KBM-7 (cell line): ENCODE measurements around the gene COL1A2.

ENCODE experiments used
- DNase-seq: peaks from one replicate; pipeline ENCODE4 v3.0.0-alpha.2; 2015
- in situ Hi-C: fragments of 300-500 bp; cut with MboI; formaldehyde crosslinking; loops from 2 replicates; pipeline ENCODE4 v1.14.3; 2020; ENCODE audit warnings: low sequenced_read_pairs, low pct_unique_long_range_greater_than_20kb, mixed read lengths

Gene COL1A2

GRCh38 chr7:94394437-94395140, at the start of gene COL1A2:
TSS of gene COL1A2 (plus strand) at chr7:94394895. CDS start at chr7:94395032, 137 bp downstream.
- DNase-seq: no peak
- in situ Hi-C loops: no loop called here

- no peak for DNase-seq
- in situ Hi-C loops: no loop called here
Measured at GRCh38 chr7:94345907-94346306, 48.8 kb upstream of the COL1A2 start.

GRCh38 chr7:94348142-94348541, 46.6 kb upstream of the COL1A2 start:
- no peak for DNase-seq
- in situ Hi-C loops: no loop called here

GRCh38 chr7:94350734-94351133, 44.0 kb upstream of the COL1A2 start:
- in situ Hi-C loops: no loop called here
- no peak for DNase-seq

GRCh38 chr7:94351703-94352102, 43.0 kb upstream of the COL1A2 start:
- DNase-seq: no peak
- in situ Hi-C loops: no loop called here

- no peak for DNase-seq
- in situ Hi-C loops: no loop called here
Measured at GRCh38 chr7:94352887-94353286, 41.8 kb upstream of the COL1A2 start.

- in situ Hi-C loops: no loop called here
- DNase-seq: no peak
Measured at GRCh38 chr7:94354953-94355352, 39.7 kb upstream of the COL1A2 start.

GRCh38 chr7:94355454-94355853, 39.2 kb upstream of the COL1A2 start:
- in situ Hi-C loops: no loop called here
- DNase-seq: no peak

- DNase-seq: no peak
- in situ Hi-C loops: no loop called here
Measured at GRCh38 chr7:94357076-94357475, 37.6 kb upstream of the COL1A2 start.

GRCh38 chr7:94360926-94361325, 33.8 kb upstream of the COL1A2 start:
- in situ Hi-C loops: no loop called here
- no peak for DNase-seq

- in situ Hi-C loops: no loop called here
- DNase-seq: no peak
Measured at GRCh38 chr7:94362276-94362675, 32.4 kb upstream of the COL1A2 start.

GRCh38 chr7:94364816-94365215, 29.9 kb upstream of the COL1A2 start:
- in situ Hi-C loops: no loop called here
- DNase-seq: no peak

- in situ Hi-C loops: no loop called here
- no peak for DNase-seq
Measured at GRCh38 chr7:94366163-94366562, 28.5 kb upstream of the COL1A2 start.

- in situ Hi-C loops: no loop called here
Measured at GRCh38 chr7:94366832-94367231, 27.9 kb upstream of the COL1A2 start.

GRCh38 chr7:94367949-94368348, 26.7 kb upstream of the COL1A2 start:
- DNase-seq: no peak
- in situ Hi-C loops: no loop called here

More at GRCh38 chr7:94366832-94367231, 27.9 kb upstream of the COL1A2 start:
- DNase-seq: no peak

- in situ Hi-C loops: no loop called here
- no peak for DNase-seq
Measured at GRCh38 chr7:94368371-94368791, 26.3 kb upstream of the COL1A2 start.

GRCh38 chr7:94374231-94374630, 20.5 kb upstream of the COL1A2 start:
- DNase-seq: no peak
- in situ Hi-C loops: no loop called here

GRCh38 chr7:94374721-94375566, 19.8 kb upstream of the COL1A2 start:
- DNase-seq: no peak
- in situ Hi-C loops: no loop called here

- in situ Hi-C loops: no loop called here
- DNase-seq: no peak
Measured at GRCh38 chr7:94375691-94376090, 19.0 kb upstream of the COL1A2 start.

GRCh38 chr7:94376281-94376680, 18.4 kb upstream of the COL1A2 start:
- no peak for DNase-seq
- in situ Hi-C loops: no loop called here
